Astrocyte (in vitro differentiated cells and primary cell): ENCODE measurements around the gene RPS14. TPM values are rescaled to one million over a fixed set of nuclear protein-coding genes. Genes with fewer than 3 reads are reported as not detected.
A peak's percentile ranks its signal among the peaks of the same experiment; 100 is the strongest.

ENCODE experiments used
- DNase-seq: peaks from one replicate; pipeline ENCODE4 v3.0.0-alpha.2; 2010; ENCODE audit warnings: low read depth
- FAIRE-seq: peaks from 2 replicates; lab custom pipeline; 2011; peaks lifted over from hg19 to GRCh38; lab: Jason Lieb, UNC
- H2AFZ ChIP-seq: 2 replicates; pipeline ENCODE4 v1.6.0; 2012; ENCODE audit warnings: low read depth, low read length, inconsistent platforms
- H3K27ac ChIP-seq: 2 replicates; pipeline ENCODE4 v1.5.1; 2011; ENCODE audit warnings: low read depth, low read length, inconsistent platforms
- H3K27me3 ChIP-seq: 2 replicates; pipeline ENCODE4 v1.6.0; 2011; ENCODE audit warnings: low read length, inconsistent platforms; ENCODE audit not compliant: insufficient read depth
- H3K36me3 ChIP-seq: 2 replicates; pipeline ENCODE4 v1.5.1; 2011; ENCODE audit warnings: low read length, inconsistent platforms; ENCODE audit not compliant: insufficient read depth
- H3K4me1 ChIP-seq: 2 replicates; pipeline ENCODE4 v1.5.1; 2011; ENCODE audit warnings: low read length, inconsistent platforms; ENCODE audit not compliant: insufficient read depth
- H3K4me2 ChIP-seq: 2 replicates; pipeline ENCODE4 v1.6.0; 2012; ENCODE audit warnings: low read length, inconsistent platforms
- H3K4me3 ChIP-seq: 2 replicates; pipeline ENCODE4 v1.5.1; 2011; ENCODE audit warnings: low read depth, mild to moderate bottlenecking, low read length, inconsistent platforms; ENCODE audit not compliant: insufficient read depth
- H3K79me2 ChIP-seq: 2 replicates; pipeline ENCODE4 v1.6.0; 2012; ENCODE audit warnings: mild to moderate bottlenecking, low read length, inconsistent platforms; ENCODE audit not compliant: insufficient read depth
- H3K9ac ChIP-seq: 2 replicates; pipeline ENCODE4 v1.6.0; 2012; ENCODE audit warnings: mild to moderate bottlenecking, low read length, inconsistent platforms
- H3K9me3 ChIP-seq: 2 replicates; pipeline ENCODE4 v1.5.1; 2012; ENCODE audit warnings: low read depth, mild to moderate bottlenecking, low read length, inconsistent platforms; ENCODE audit not compliant: insufficient read depth
- H4K20me1 ChIP-seq: 2 replicates; pipeline ENCODE4 v1.6.0; 2012; ENCODE audit warnings: low read length, inconsistent platforms; ENCODE audit not compliant: insufficient read depth
- H3K27ac Mint-ChIP-seq: one replicate; pipeline ENCODE4 v1.8.0; 2021; ENCODE audit warnings: mild to moderate bottlenecking, mixed read lengths; ENCODE audit not compliant: unreplicated experiment
- H3K27me3 Mint-ChIP-seq: one replicate; pipeline ENCODE4 v1.8.0; 2021; ENCODE audit warnings: low read depth, mixed read lengths; ENCODE audit not compliant: unreplicated experiment
- H3K36me3 Mint-ChIP-seq: one replicate; pipeline ENCODE4 v1.8.0; 2021; ENCODE audit warnings: low read depth, mixed read lengths; ENCODE audit not compliant: unreplicated experiment
- H3K4me1 Mint-ChIP-seq: one replicate; pipeline ENCODE4 v1.8.0; 2021; ENCODE audit warnings: low read depth, mixed read lengths; ENCODE audit not compliant: unreplicated experiment
- H3K4me3 Mint-ChIP-seq: one replicate; pipeline ENCODE4 v1.8.0; 2021; ENCODE audit warnings: mild to moderate bottlenecking, moderate library complexity, mixed read lengths; ENCODE audit not compliant: unreplicated experiment
- H3K9me3 Mint-ChIP-seq: one replicate; pipeline ENCODE4 v1.8.0; 2021; ENCODE audit warnings: mild to moderate bottlenecking, mixed read lengths; ENCODE audit not compliant: unreplicated experiment
- CTCF ChIP-seq: IDR thresholded peaks from 2 replicates; pipeline ENCODE4 v1.5.1; 2011; ENCODE audit warnings: low read depth, mild to moderate bottlenecking, inconsistent platforms, low read length, moderate library complexity; ENCODE audit not compliant: insufficient read depth
- EZH2 ChIP-seq: IDR thresholded peaks from 2 replicates; pipeline ENCODE4 v1.6.1; 2012; ENCODE audit warnings: mild to moderate bottlenecking, low read length, inconsistent platforms; ENCODE audit not compliant: insufficient read depth
- total RNA-seq: library from RNA; stranded (reverse); gene quantifications from 2 replicates; pipeline ENCODE4 v1.2.1, GENCODE V29; 2021

Gene RPS14
- total RNA-seq, 1 donor from 2014 or later: 2,054 TPM

- H3K9me3 Mint-ChIP-seq: peaks cover 2% of the 10 kb centered on the region
- Histone ChIP-seq H3K79me2 (no peaks in the 10 kb centered on the region), H3K4me3 (no peak overlapping the region), H4K20me1 (no peaks in the 10 kb centered on the region), H3K4me1 (no peaks in the 10 kb centered on the region), H3K27me3 (no peaks in the 10 kb centered on the region), H2AFZ (no peak overlapping the region), H3K9ac (no peak overlapping the region), H3K27ac (no peak overlapping the region), H3K9me3 (no peaks in the 10 kb centered on the region), H3K36me3 (no peaks in the 10 kb centered on the region), H3K4me2 (no peak overlapping the region)
- no peak overlapping the region for H3K4me3 Mint-ChIP-seq
- TF ChIP-seq EZH2 (no peak), CTCF (no peak)
- peaks cover 3% of the 10 kb centered on the region for H3K36me3 Mint-ChIP-seq
- no peak overlapping the region for H3K27ac Mint-ChIP-seq
- no peak for FAIRE-seq
- no peak for DNase-seq
- peaks cover 2% of the 10 kb centered on the region for H3K27me3 Mint-ChIP-seq
- peaks cover 4% of the 10 kb centered on the region for H3K4me1 Mint-ChIP-seq
These were observed 42.3 kb downstream of the RPS14 start for GRCh38 chr5:150407096-150407720.

GRCh38 chr5:150406723-150407095 lies 42.8 kb downstream of the RPS14 start:
- H3K4me3 Mint-ChIP-seq: no peak overlapping the region
- Histone ChIP-seq H3K9ac (no peak overlapping the region), H3K4me1 (no peaks in the 10 kb centered on the region), H3K79me2 (no peaks in the 10 kb centered on the region), H4K20me1 (no peaks in the 10 kb centered on the region), H3K27ac (no peak overlapping the region), H3K36me3 (no peaks in the 10 kb centered on the region), H3K9me3 (no peaks in the 10 kb centered on the region), H3K4me2 (no peak overlapping the region), H2AFZ (no peak overlapping the region), H3K27me3 (no peaks in the 10 kb centered on the region), H3K4me3 (no peak overlapping the region)
- H3K27ac Mint-ChIP-seq: no peak overlapping the region
- FAIRE-seq (no peak), DNase-seq (no peak)
- H3K4me1 Mint-ChIP-seq: peaks cover 4% of the 10 kb centered on the region
- H3K36me3 Mint-ChIP-seq: peaks cover 3% of the 10 kb centered on the region
- H3K9me3 Mint-ChIP-seq: peaks cover 2% of the 10 kb centered on the region
- peaks cover 2% of the 10 kb centered on the region for H3K27me3 Mint-ChIP-seq
- no peak for TF ChIP-seq CTCF
- no peak for TF ChIP-seq EZH2

- H3K4me1 Mint-ChIP-seq: peaks cover 4% of the 10 kb centered on the region
- Histone ChIP-seq H3K4me1 (no peaks in the 10 kb centered on the region), H3K9me3 (no peaks in the 10 kb centered on the region), H3K9ac (no peak overlapping the region), H3K36me3 (no peaks in the 10 kb centered on the region), H3K27ac (no peak overlapping the region), H4K20me1 (no peaks in the 10 kb centered on the region), H3K4me3 (no peak overlapping the region), H3K4me2 (no peak overlapping the region), H2AFZ (no peak overlapping the region), H3K79me2 (no peaks in the 10 kb centered on the region), H3K27me3 (no peaks in the 10 kb centered on the region)
- peaks cover 2% of the 10 kb centered on the region for H3K9me3 Mint-ChIP-seq
- peak overlapping the region; percentile 66 for H3K27ac Mint-ChIP-seq
- FAIRE-seq (no peak), DNase-seq (no peak)
- H3K4me3 Mint-ChIP-seq: no peak overlapping the region
- peaks cover 7% of the 10 kb centered on the region for H3K36me3 Mint-ChIP-seq
- TF ChIP-seq EZH2 (no peak), CTCF (no peak)
- H3K27me3 Mint-ChIP-seq: peaks cover 2% of the 10 kb centered on the region
These were observed 43.3 kb downstream of the RPS14 start for GRCh38 chr5:150406103-150406722.
